GM12878 (cell line): ENCODE results near the gene SUFU. TPM values are rescaled to one million over a fixed set of nuclear protein-coding genes. Genes with fewer than 3 reads are reported as not detected.
A peak's percentile ranks its signal among the peaks of the same experiment; 100 is the strongest.

Experiments
- ATAC-seq: fragments of 200-7000 bp; cut with Tn5 transposase; 3 replicates; pipeline ENCODE4 v1.9.1; 2020; ENCODE audit warnings: mild to moderate bottlenecking, moderate library complexity
- BruUV-seq: library from RNA; stranded (reverse); fragments of 400-500 nt; replicated peaks from 2 replicates; lab custom pipeline; 2021; lab: Mats Ljungman, UMichigan
- CTCF ChIA-PET: fragments of 300-600 bp; sonication (Branson Sonifier 250); formaldehyde crosslinking; extraction: SDS; loops from one replicate; lab custom pipeline; 2021; ENCODE audit warnings: inconsistent platforms; lab: Yijun Ruan, JAX
- POLR2A ChIA-PET: fragments of 350-600 bp; formaldehyde crosslinking; extraction: SDS; loops from one replicate; lab custom pipeline; 2021; ENCODE audit warnings: inconsistent platforms; lab: Charles Lee
- RAD21 ChIA-PET: fragments of 300-600 bp; sonication (Branson Sonifier 250); formaldehyde crosslinking; loops from one replicate; lab custom pipeline; 2023; ENCODE audit warnings: antibody characterized with exemption; ENCODE audit not compliant: unreplicated experiment; lab: Charles Lee
- SMC1A ChIA-PET: fragments of 300-600 bp; sonication (Branson Sonifier 250); formaldehyde crosslinking; loops from one replicate; lab custom pipeline; 2023; ENCODE audit not compliant: unreplicated experiment, uncharacterized antibody; lab: Charles Lee
- DNase-seq: peaks from one replicate; pipeline ENCODE4 v3.0.0-alpha.2; 2011; ENCODE audit warnings: low read depth, low spot score
- FAIRE-seq: peaks from 3 replicates; lab custom pipeline; 2011; peaks lifted over from hg19 to GRCh38; lab: Jason Lieb, UNC
- H2AFZ ChIP-seq: 2 replicates; pipeline ENCODE4 v1.6.0; 2011; ENCODE audit warnings: low read depth, low read length, control low read depth; ENCODE audit not compliant: control insufficient read depth
- H3K27ac ChIP-seq: 2 replicates; pipeline ENCODE4 v1.5.1; 2011; ENCODE audit warnings: control low read depth; ENCODE audit not compliant: control insufficient read depth, insufficient read depth
- H3K27me3 ChIP-seq, 2 experiments: replicated peaks in 1 of 2; 2 replicates each; pipeline versions ENCODE4 v1.6.0 to v1.6.1; 2011; ENCODE audit warnings: low read length in 1 of 2; ENCODE audit not compliant: control insufficient read depth in 2 of 2, insufficient read depth in 2 of 2
- H3K36me3 ChIP-seq, 2 experiments: 2 replicates each; pipeline ENCODE4 v1.5.1; 2011; ENCODE audit warnings: low read length in 1 of 2; ENCODE audit not compliant: control insufficient read depth in 2 of 2, insufficient read depth in 2 of 2
- H3K4me1 ChIP-seq: 2 replicates; pipeline ENCODE4 v1.6.1; 2011; ENCODE audit warnings: mild to moderate bottlenecking, low read length, moderate library complexity, mixed read lengths; ENCODE audit not compliant: control insufficient read depth, insufficient read depth
- H3K4me2 ChIP-seq: 2 replicates; pipeline ENCODE4 v1.6.0; 2011; ENCODE audit warnings: control low read depth; ENCODE audit not compliant: control insufficient read depth, insufficient read depth
- H3K4me3 ChIP-seq: fragments of 200-600 bp; sonication (generic); 2 replicates; pipeline ENCODE4 v1.5.1; 2016
- H3K79me2 ChIP-seq: 2 replicates; pipeline ENCODE4 v1.6.0; 2011; ENCODE audit warnings: low read length; ENCODE audit not compliant: control insufficient read depth, insufficient read depth
- H3K9ac ChIP-seq: 2 replicates; pipeline ENCODE4 v1.8.0; 2011; ENCODE audit warnings: low read length, control low read depth, mixed read lengths; ENCODE audit not compliant: control insufficient read depth, insufficient read depth
- H3K9me3 ChIP-seq: replicated peaks from 3 replicates; pipeline ENCODE4 v1.5.1; 2011; ENCODE audit warnings: mild to moderate bottlenecking, low read length; ENCODE audit not compliant: control insufficient read depth, insufficient read depth
- H4K20me1 ChIP-seq: 2 replicates; pipeline ENCODE4 v1.6.0; 2011; ENCODE audit not compliant: control insufficient read depth, insufficient read depth
- ATF7 ChIP-seq: fragments of 450-650 bp; IDR thresholded peaks from 2 replicates; pipeline ENCODE4 v1.6.1; 2016; ENCODE audit warnings: low read depth, mild to moderate bottlenecking
- EED ChIP-seq: sonication (generic); IDR thresholded peaks from 2 replicates; pipeline ENCODE4 v1.6.1; 2016; ENCODE audit warnings: antibody characterized with exemption, low read depth
- HCFC1 ChIP-seq: fragments of 150-350 bp; IDR thresholded peaks from 2 replicates; pipeline ENCODE4 v1.6.1; 2014; ENCODE audit warnings: low read length
- HDAC2 ChIP-seq: fragments of 200-600 bp; sonication (generic); IDR thresholded peaks from 2 replicates; pipeline ENCODE4 v1.6.1; 2017
- HDAC6 ChIP-seq: fragments of 200-600 bp; sonication (generic); IDR thresholded peaks from one replicate; pipeline ENCODE4 v1.8.0; 2017; ENCODE audit warnings: antibody characterized with exemption; ENCODE audit not compliant: unreplicated experiment
- RB1 ChIP-seq: fragments of 450-650 bp; formaldehyde crosslinking; IDR thresholded peaks from 2 replicates; pipeline ENCODE4 v1.6.1; 2017; ENCODE audit warnings: mild to moderate bottlenecking, borderline replicate concordance
- SUZ12 ChIP-seq: fragments of 200-600 bp; sonication (generic); IDR thresholded peaks from one replicate; pipeline ENCODE4 v1.6.1; 2018; ENCODE audit warnings: antibody characterized with exemption, mild to moderate bottlenecking; ENCODE audit not compliant: unreplicated experiment
- YY1 ChIP-seq: IDR thresholded peaks from 2 replicates; pipeline ENCODE4 v1.6.1; 2011; ENCODE audit warnings: low read depth, mild to moderate bottlenecking, low read length
- ZBTB11 ChIP-seq: fragments of 450-650 bp; formaldehyde crosslinking; IDR thresholded peaks from 2 replicates; pipeline ENCODE4 v1.5.0; 2022; ENCODE audit warnings: mild to moderate bottlenecking, missing genetic modification characterization
- ZNF274 ChIP-seq: IDR thresholded peaks from one replicate; pipeline ENCODE4 v1.8.0; 2011; ENCODE audit not compliant: insufficient read length, insufficient read depth
- WGBS: methylation state at CpG from one replicate; pipeline ENCODE4 v1.1.6; 2016; ENCODE audit warnings: low lambda C conversion rate; ENCODE audit not compliant: insufficient replicate concordance, insufficient coverage; ENCODE audit errors: missing lambda C conversion rate; 5-methylcytosine and 5-hydroxymethylcytosine counted together
- in situ Hi-C: fragments of 300-500 bp; cut with MboI; formaldehyde crosslinking; loops from 9 replicates; pipeline ENCODE4 v1.14.3; 2018; ENCODE audit warnings: mixed read lengths
- intact Hi-C: fragments of 100-400 bp; cut with micrococcal nuclease; formaldehyde crosslinking; loops from one replicate; pipeline ENCODE4 v1.14.2; 2022; ENCODE audit not compliant: unreplicated experiment
- polyA plus RNA-seq, 11 experiments: library from polyadenylated mRNA; depleted of rRNA in 4 of 11; unstranded in 6 of 11; stranded (reverse) in 5 of 11; fragments of >200 nt; fragmentation: Nextera tagmentation in 4 of 11; fragmentation: Illumina TruSeq in 1 of 11; extraction: Ambion mirVana in 4 of 11; extraction: Trizol in 1 of 11; gene quantifications; 1 replicate in 1 of 11; 2 replicates in 10 of 11; pipeline versions ENCODE4 v1.2.1 to v1.2.3, GENCODE V29; 2011 to 2016; ENCODE audit warnings: inconsistent platforms in 2 of 11, missing spikeins in 2 of 11, low read depth in 1 of 11
- total RNA-seq, 4 experiments: library from RNA; depleted of rRNA in 3 of 4; stranded (reverse); fragments of >200 nt in 3 of 4; fragmentation: Illumina TruSeq in 1 of 4; extraction: Trizol in 1 of 4; gene quantifications; 2 replicates each; pipeline versions ENCODE4 v1.2.1 to v1.2.3, GENCODE V29; 2013 to 2021
- TF ChIP-seq, protein P1 (sequence below): IDR thresholded peaks from 2 replicates; pipeline ENCODE4 v1.6.1; 2011; ENCODE audit warnings: low read depth, mild to moderate bottlenecking, low read length, moderate library complexity, borderline replicate concordance; ENCODE audit errors: extremely low read depth
- TF ChIP-seq, protein P2 (sequence below): fragments of 450-650 bp; IDR thresholded peaks from 2 replicates; pipeline ENCODE4 v1.6.1; 2017; ENCODE audit warnings: mild to moderate bottlenecking, moderate library complexity

Gene SUFU
- total and polyA plus RNA-seq, 10 of the 15 experiments (the other 5 are each of a cell fraction or from before 2014, with no cell fraction given), result 0.68 to 7.7 (median 2.4) TPM

DNA sequence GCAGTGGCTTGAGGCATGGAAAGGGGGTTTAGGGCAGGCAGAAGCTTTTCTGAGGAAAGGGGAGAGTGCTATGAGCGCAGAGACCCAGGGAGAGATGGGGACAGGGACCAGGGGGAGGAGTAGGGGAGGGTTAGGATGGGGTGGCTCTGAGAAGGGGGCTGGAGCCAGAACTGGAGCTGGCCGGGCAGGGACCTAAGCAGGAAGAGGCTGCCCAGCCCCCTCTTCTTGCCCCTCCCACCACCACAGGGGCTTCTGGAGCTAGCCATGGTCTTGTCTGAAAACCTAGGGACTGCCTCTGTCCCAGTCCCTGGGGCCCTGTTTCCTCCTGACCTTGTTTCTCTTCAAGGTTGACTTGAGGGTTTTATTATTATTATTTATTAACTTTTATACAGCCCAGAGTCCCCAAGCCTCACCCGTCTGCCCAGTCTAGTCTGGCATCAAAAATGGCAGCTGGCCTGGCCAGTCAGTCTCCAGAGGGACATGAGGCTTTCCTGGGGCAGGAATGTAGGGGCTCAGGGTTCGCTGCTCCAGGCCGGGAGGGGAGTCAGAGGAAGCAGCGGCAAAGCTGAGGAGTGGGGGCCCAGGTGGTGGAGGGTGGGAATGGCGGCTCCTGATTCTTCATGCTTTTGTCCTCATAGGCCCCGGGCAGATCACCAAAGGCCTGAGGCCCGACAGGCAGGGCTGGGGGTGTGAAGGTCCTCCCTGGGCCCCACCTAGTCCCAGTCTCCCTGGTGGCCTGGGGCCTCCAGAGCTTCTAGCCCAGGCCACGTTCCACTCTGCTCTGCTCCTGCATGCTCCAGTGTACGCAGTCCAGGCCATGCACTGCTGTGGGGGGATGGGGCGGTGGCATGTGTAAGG lies 146.3 kb downstream of the SUFU start (continued):
- TF ChIP-seq, protein P1, sequence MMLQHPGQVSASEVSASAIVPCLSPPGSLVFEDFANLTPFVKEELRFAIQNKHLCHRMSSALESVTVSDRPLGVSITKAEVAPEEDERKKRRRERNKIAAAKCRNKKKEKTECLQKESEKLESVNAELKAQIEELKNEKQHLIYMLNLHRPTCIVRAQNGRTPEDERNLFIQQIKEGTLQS, result no peak
- TF ChIP-seq YY1 (0 out of 2 replicates have a peak, but pooled peaks have one; percentile 5), RB1 (no peak), ZNF274 (no peak)

- Histone ChIP-seq H2AFZ (no peak overlapping the region), H3K79me2 (peaks cover 79% of the 10 kb centered on the region), H3K27me3 (no peaks in the 10 kb centered on the region), H3K9me3 (no peaks in the 10 kb centered on the region), H3K4me2 (peak overlapping the region; percentile 98), H3K27ac (peak overlapping the region; percentile 96), H3K9ac (peak overlapping the region; percentile 68), H3K4me1 (peaks cover 66% of the 10 kb centered on the region), H3K4me3 (peak overlapping the region; percentile 62), H3K36me3 (peaks cover 20 to 23% of the 10 kb centered on the region in 2 experiments), H4K20me1 (no peaks in the 10 kb centered on the region)
- CTCF ChIA-PET, result interaction anchor here (1.2 to 13.5 kb wide), 9 partner anchors 8 to 252 kb away, joined by 3 to 128 read pairs (median 5); partner anchors contain the start of gene SUFU
- 25% methylated on average over 11 of the region's 11 CpGs for WGBS
- DNase-seq, result no peak
- POLR2A ChIA-PET, result interaction anchor here (0.6 to 14.1 kb wide), 13 partner anchors 8 to 962 kb away, joined by 3 to 151 read pairs (median 5); partner anchors contain the start of genes ACTR1A, ARL3 and SFXN2
- no TSS peak for BruUV-seq
- intact Hi-C loops, result no loop called here
- in situ Hi-C loops, result no loop called here
- SMC1A ChIA-PET, result interaction anchor here (0.9 to 9.3 kb wide), 10 partner anchors 8 to 71 kb away, joined by 3 to 103 read pairs (median 6); partner anchors contain the start of genes ARL3 and SFXN2
- peak; percentile 10 for ATAC-seq
- RAD21 ChIA-PET, result interaction anchor here (0.7 to 7.1 kb wide), 11 partner anchors 9 to 825 kb away, joined by 3 to 81 read pairs (median 6); partner anchors contain the start of genes ARL3, SFXN2, SUFU and WBP1L
- FAIRE-seq, result no peak
- TF ChIP-seq HCFC1, result no peak
- TF ChIP-seq EED, result peak; percentile 49; the same call in 1 of the 2 replicates
- TF ChIP-seq ATF7, result 0 out of 2 replicates have a peak, but pooled peaks have one; percentile 17
- no peak for TF ChIP-seq ZBTB11
- TF ChIP-seq, protein P2, sequence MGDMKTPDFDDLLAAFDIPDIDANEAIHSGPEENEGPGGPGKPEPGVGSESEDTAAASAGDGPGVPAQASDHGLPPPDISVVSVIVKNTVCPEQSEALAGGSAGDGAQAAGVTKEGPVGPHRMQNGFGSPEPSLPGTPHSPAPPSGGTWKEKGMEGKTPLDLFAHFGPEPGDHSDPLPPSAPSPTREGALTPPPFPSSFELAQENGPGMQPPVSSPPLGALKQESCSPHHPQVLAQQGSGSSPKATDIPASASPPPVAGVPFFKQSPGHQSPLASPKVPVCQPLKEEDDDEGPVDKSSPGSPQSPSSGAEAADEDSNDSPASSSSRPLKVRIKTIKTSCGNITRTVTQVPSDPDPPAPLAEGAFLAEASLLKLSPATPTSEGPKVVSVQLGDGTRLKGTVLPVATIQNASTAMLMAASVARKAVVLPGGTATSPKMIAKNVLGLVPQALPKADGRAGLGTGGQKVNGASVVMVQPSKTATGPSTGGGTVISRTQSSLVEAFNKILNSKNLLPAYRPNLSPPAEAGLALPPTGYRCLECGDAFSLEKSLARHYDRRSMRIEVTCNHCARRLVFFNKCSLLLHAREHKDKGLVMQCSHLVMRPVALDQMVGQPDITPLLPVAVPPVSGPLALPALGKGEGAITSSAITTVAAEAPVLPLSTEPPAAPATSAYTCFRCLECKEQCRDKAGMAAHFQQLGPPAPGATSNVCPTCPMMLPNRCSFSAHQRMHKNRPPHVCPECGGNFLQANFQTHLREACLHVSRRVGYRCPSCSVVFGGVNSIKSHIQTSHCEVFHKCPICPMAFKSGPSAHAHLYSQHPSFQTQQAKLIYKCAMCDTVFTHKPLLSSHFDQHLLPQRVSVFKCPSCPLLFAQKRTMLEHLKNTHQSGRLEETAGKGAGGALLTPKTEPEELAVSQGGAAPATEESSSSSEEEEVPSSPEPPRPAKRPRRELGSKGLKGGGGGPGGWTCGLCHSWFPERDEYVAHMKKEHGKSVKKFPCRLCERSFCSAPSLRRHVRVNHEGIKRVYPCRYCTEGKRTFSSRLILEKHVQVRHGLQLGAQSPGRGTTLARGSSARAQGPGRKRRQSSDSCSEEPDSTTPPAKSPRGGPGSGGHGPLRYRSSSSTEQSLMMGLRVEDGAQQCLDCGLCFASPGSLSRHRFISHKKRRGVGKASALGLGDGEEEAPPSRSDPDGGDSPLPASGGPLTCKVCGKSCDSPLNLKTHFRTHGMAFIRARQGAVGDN, result peak; percentile 49
- TF ChIP-seq SUZ12, result no peak
- no peak for TF ChIP-seq HDAC2
- TF ChIP-seq HDAC6, result peak; percentile 26
Observed at GRCh38 chr10:102650655-102651454, 147.1 kb downstream of the SUFU start.
